Measurements from ENCODE around the gene VWA7.
"Not testable (repeated sequence)": the region's sequence is repeated elsewhere in the genome, so short reads cannot be mapped to it uniquely, and the experiment has no call there.

Gene VWA7

GRCh38 chr6:31799781-31800180, 22.7 kb upstream of the VWA7 start:
- no peak for DNase-seq

- no peak for DNase-seq
These were observed 20.5 kb upstream of the VWA7 start for GRCh38 chr6:31797588-31797987.

- no peak for DNase-seq
These were observed 19.9 kb upstream of the VWA7 start for GRCh38 chr6:31796993-31797385.

- DNase-seq = peak; percentile 90
These were observed 18.6 kb upstream of the VWA7 start, which contains the start of gene VARS1 for GRCh38 chr6:31795616-31796298. Gene VARS1 (minus strand): TSS chr6:31795752. CDS start chr6:31795217, 535 bp downstream.

- DNase-seq = peak; percentile 55
These were observed 17.9 kb upstream of the VWA7 start for GRCh38 chr6:31794866-31795615.

GRCh38 chr6:31794294-31794865, 17.3 kb upstream of the VWA7 start:
- no peak for DNase-seq

- not testable (repeated sequence) for DNase-seq
These were observed 16.8 kb upstream of the VWA7 start for GRCh38 chr6:31793927-31794245.

GRCh38 chr6:31792761-31793171, 15.6 kb upstream of the VWA7 start:
- DNase-seq = no peak

GRCh38 chr6:31792090-31792374, 14.9 kb upstream of the VWA7 start:
- no peak for DNase-seq

- DNase-seq = peak; percentile 74
These were observed 14.4 kb upstream of the VWA7 start for GRCh38 chr6:31791324-31792089.

GRCh38 chr6:31785475-31785874, 8.3 kb upstream of the VWA7 start:
- no peak for DNase-seq

GRCh38 chr6:31784098-31784925, 7.2 kb upstream of the VWA7 start:
- DNase-seq = no peak

- DNase-seq = no peak
These were observed 5.2 kb upstream of the VWA7 start for GRCh38 chr6:31782126-31782855.

- no peak for DNase-seq
These were observed 4.4 kb upstream of the VWA7 start for GRCh38 chr6:31781244-31782125.

- DNase-seq = no peak
These were observed 3.5 kb upstream of the VWA7 start for GRCh38 chr6:31780507-31781243.

- DNase-seq = no peak
These were observed 2.8 kb upstream of the VWA7 start for GRCh38 chr6:31779908-31780307.

- no peak for DNase-seq
These were observed 2.1 kb upstream of the VWA7 start for GRCh38 chr6:31778999-31779885.

GRCh38 chr6:31778193-31778592, 1.1 kb upstream of the VWA7 start:
- DNase-seq = no peak

- no peak for DNase-seq
These were observed 531 bp upstream of the VWA7 start for GRCh38 chr6:31777667-31778050.
